ENCODE measurements around the gene TTPAL. TPM values are rescaled to one million over a fixed set of nuclear protein-coding genes. Genes with fewer than 3 reads are reported as not detected.

Gene TTPAL
- total RNA-seq, 2 experiments from 2014 or later, result 18.0 to 18.4 TPM

GRCh38 chr20:44479643-44480042 is 4.0 kb downstream of the TTPAL start:
- CTCF ChIA-PET, result interaction anchor here (1.1 to 1.5 kb wide), 2 partner anchors 129 to 261 kb away, joined by 3 read pairs; no protein-coding TSS in a partner anchor
- H3K27ac Mint-ChIP-seq, result no peak overlapping the region
- DNase-seq (no peak), ATAC-seq (no peak)
- H3K9me3 Mint-ChIP-seq (ENCODE audit: insufficient read depth), result no peaks in the 10 kb centered on the region
- H3K36me3 Mint-ChIP-seq (ENCODE audit: low read depth), result peaks cover 29% of the 10 kb centered on the region
- no peaks in the 10 kb centered on the region for H3K27me3 Mint-ChIP-seq (ENCODE audit: low read depth)
- H3K4me1 Mint-ChIP-seq (ENCODE audit: low read depth), result peaks cover 20% of the 10 kb centered on the region
- no peak overlapping the region for H3K4me3 Mint-ChIP-seq
- POLR2A ChIA-PET, result no interaction called here

- Mint-ChIP-seq H3K9me3 (ENCODE audit: insufficient read depth) (no peaks in the 10 kb centered on the region), H3K4me1 (ENCODE audit: low read depth) (peaks cover 16% of the 10 kb centered on the region), H3K27ac (no peak overlapping the region), H3K27me3 (ENCODE audit: low read depth) (no peaks in the 10 kb centered on the region), H3K4me3 (no peak overlapping the region), H3K36me3 (ENCODE audit: low read depth) (peaks cover 31% of the 10 kb centered on the region)
- ChIA-PET POLR2A (no interaction called here), CTCF (interaction anchor here (1.1 to 1.5 kb wide), 2 partner anchors 128 to 262 kb away, joined by 3 read pairs; no protein-coding TSS in a partner anchor)
- ATAC-seq (no peak), DNase-seq (no peak)
Observed at GRCh38 chr20:44480097-44480496, 4.4 kb downstream of the TTPAL start.

GRCh38 chr20:44481719-44482416 is 6.2 kb downstream of the TTPAL start:
- DNase-seq (no peak), ATAC-seq (no peak)
- Mint-ChIP-seq H3K27ac (peak overlapping the region; percentile 2), H3K4me3 (no peak overlapping the region), H3K36me3 (ENCODE audit: low read depth) (peaks cover 37% of the 10 kb centered on the region), H3K9me3 (ENCODE audit: insufficient read depth) (no peaks in the 10 kb centered on the region), H3K27me3 (ENCODE audit: low read depth) (no peaks in the 10 kb centered on the region), H3K4me1 (ENCODE audit: low read depth) (peaks cover 5% of the 10 kb centered on the region)
- CTCF ChIA-PET, result interaction anchor here (1.1 kb wide), 1 partner anchor 128 kb away, joined by 3 read pairs; no protein-coding TSS in a partner anchor
- POLR2A ChIA-PET, result interaction anchor here (0.7 kb wide), 1 partner anchor 140 kb away, joined by 3 read pairs; no protein-coding TSS in a partner anchor

DNA sequence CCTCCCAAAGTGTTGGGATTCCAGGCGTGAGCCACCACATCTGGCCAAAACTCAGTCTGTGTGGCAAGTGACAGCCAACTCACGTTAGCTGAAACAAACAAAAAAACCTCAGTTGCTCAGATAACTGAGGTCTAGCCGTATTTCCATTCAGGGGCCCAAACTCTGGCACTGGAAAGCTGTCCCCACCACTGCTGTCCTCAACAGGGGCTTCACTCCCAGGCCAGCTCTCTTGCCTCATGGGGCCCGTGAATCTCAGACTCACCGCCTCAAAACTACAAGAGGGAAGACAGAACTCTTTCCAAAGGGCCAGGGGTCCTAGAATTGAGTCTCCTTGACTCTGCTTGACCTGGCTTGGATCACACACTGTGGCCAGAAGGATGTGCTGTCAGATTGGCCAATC is 7.4 kb downstream of the TTPAL start:
- H3K27ac Mint-ChIP-seq, result no peak overlapping the region
- CTCF ChIA-PET, result no interaction called here
- H3K27me3 Mint-ChIP-seq (ENCODE audit: low read depth), result no peaks in the 10 kb centered on the region
- peaks cover 37% of the 10 kb centered on the region for H3K36me3 Mint-ChIP-seq (ENCODE audit: low read depth)
- no peak overlapping the region for H3K4me3 Mint-ChIP-seq
- ATAC-seq (no peak), DNase-seq (no peak)
- no peaks in the 10 kb centered on the region for H3K4me1 Mint-ChIP-seq (ENCODE audit: low read depth)
- H3K9me3 Mint-ChIP-seq (ENCODE audit: insufficient read depth), result no peaks in the 10 kb centered on the region
- POLR2A ChIA-PET, result interaction anchor here (0.7 to 1.0 kb wide), 3 partner anchors 12 to 31 kb away, joined by 3 read pairs; no protein-coding TSS in a partner anchor

GRCh38 chr20:44485078-44485829 is 9.6 kb downstream of the TTPAL start:
- no peaks in the 10 kb centered on the region for H3K27me3 Mint-ChIP-seq (ENCODE audit: low read depth)
- H3K36me3 Mint-ChIP-seq (ENCODE audit: low read depth), result peaks cover 52% of the 10 kb centered on the region
- H3K4me1 Mint-ChIP-seq (ENCODE audit: low read depth), result no peaks in the 10 kb centered on the region
- H3K27ac Mint-ChIP-seq, result peak overlapping the region; percentile 8
- ChIA-PET POLR2A (interaction anchor here (0.7 to 0.9 kb wide), 2 partner anchors 8 to 174 kb away, joined by 3 to 4 read pairs; partner anchors contain the start of gene FITM2), CTCF (interaction anchor here (1.5 kb wide), 1 partner anchor 9 kb away, joined by 3 read pairs; the partner anchor contains the start of gene TTPAL)
- DNase-seq, result no peak
- no peaks in the 10 kb centered on the region for H3K9me3 Mint-ChIP-seq (ENCODE audit: insufficient read depth)
- no peak for ATAC-seq
- H3K4me3 Mint-ChIP-seq, result no peak overlapping the region

DNA sequence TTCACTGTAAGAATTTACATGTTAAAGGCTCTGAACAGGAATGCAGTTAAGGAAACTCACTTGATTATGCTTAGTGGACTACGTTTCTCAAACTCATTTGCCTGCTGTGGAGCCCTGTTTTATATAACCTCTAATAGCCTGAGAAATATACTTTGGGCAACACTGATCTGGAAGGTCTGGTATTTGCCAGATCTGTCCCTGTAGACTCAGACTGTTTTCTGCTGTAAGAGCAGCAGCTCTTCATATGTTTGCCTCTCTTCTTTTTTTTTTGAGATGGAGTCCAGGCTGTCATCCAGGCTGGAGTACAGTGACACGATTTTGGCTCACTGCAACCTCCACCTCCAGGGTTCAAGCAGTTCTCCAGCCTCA is 10.1 kb downstream of the TTPAL start:
- ChIA-PET CTCF (interaction anchor here (1.5 kb wide), 1 partner anchor 10 kb away, joined by 3 read pairs; the partner anchor contains the start of gene TTPAL), POLR2A (interaction anchor here (0.9 kb wide), 1 partner anchor 8 kb away, joined by 4 read pairs; no protein-coding TSS in a partner anchor)
- Mint-ChIP-seq H3K4me3 (no peak overlapping the region), H3K36me3 (ENCODE audit: low read depth) (peaks cover 53% of the 10 kb centered on the region), H3K27ac (no peak overlapping the region), H3K27me3 (ENCODE audit: low read depth) (no peaks in the 10 kb centered on the region), H3K9me3 (ENCODE audit: insufficient read depth) (no peaks in the 10 kb centered on the region), H3K4me1 (ENCODE audit: low read depth) (no peaks in the 10 kb centered on the region)
- DNase-seq, result no peak
- no peak for ATAC-seq

DNA sequence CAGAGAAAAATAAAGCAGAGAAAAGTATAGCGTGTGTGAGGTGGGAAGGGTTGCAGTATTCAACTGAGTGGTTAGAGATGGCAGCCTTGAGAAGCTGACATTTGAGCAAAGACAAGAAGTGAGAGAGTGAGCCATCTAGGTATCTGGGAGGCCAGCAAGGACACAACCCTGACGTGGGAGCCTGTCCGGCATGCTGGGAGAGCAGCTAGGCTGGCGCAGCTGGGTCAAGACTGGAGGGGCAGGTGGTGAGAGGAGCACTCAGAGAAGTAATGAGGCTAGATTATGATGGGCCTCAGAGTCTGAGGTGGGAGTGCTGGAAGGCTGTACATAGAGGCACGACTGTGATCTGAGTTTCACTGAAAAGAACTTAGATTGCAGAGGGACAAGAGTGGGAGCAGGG is 12.9 kb downstream of the TTPAL start:
- ChIA-PET POLR2A (no interaction called here), CTCF (interaction anchor here (1.9 kb wide), 1 partner anchor 122 kb away, joined by 6 read pairs; no protein-coding TSS in a partner anchor)
- ATAC-seq (no peak), DNase-seq (no peak)
- H3K9me3 Mint-ChIP-seq (ENCODE audit: insufficient read depth), result no peaks in the 10 kb centered on the region
- peaks cover 53% of the 10 kb centered on the region for H3K36me3 Mint-ChIP-seq (ENCODE audit: low read depth)
- H3K4me3 Mint-ChIP-seq, result no peak overlapping the region
- H3K4me1 Mint-ChIP-seq (ENCODE audit: low read depth), result peaks cover 18% of the 10 kb centered on the region
- no peak overlapping the region for H3K27ac Mint-ChIP-seq
- H3K27me3 Mint-ChIP-seq (ENCODE audit: low read depth), result no peaks in the 10 kb centered on the region

DNA sequence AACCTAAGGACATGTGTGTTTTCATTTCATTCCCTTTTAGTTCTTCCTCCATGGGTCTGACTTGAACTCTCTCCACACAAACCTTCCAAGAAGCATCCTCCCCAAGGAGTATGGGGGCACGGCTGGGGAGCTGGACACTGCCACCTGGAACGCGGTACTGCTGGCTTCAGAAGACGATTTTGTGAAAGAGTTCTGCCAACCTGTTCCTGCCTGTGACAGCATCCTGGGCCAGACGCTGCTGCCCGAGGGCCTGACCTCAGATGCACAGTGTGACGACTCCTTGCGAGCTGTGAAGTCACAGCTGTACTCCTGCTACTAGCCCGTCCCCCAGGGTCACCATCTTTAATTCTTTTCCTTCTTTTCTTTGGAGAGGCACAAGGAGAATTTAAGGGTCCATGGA is 13.5 kb downstream of the TTPAL start:
- Mint-ChIP-seq H3K36me3 (ENCODE audit: low read depth) (peaks cover 51% of the 10 kb centered on the region), H3K27me3 (ENCODE audit: low read depth) (no peaks in the 10 kb centered on the region), H3K4me3 (no peak overlapping the region), H3K4me1 (ENCODE audit: low read depth) (peaks cover 18% of the 10 kb centered on the region), H3K9me3 (ENCODE audit: insufficient read depth) (no peaks in the 10 kb centered on the region), H3K27ac (no peak overlapping the region)
- ChIA-PET CTCF (no interaction called here), POLR2A (interaction anchor here (1.4 kb wide), 1 partner anchor 13 kb away, joined by 3 read pairs; the partner anchor contains the start of gene TTPAL)
- ATAC-seq (no peak), DNase-seq (no peak)

- ATAC-seq (no peak), DNase-seq (no peak)
- CTCF ChIA-PET, result interaction anchor here (1.5 kb wide), 1 partner anchor 31 kb away, joined by 3 read pairs; the partner anchor contains the start of gene SERINC3
- Mint-ChIP-seq H3K27me3 (ENCODE audit: low read depth) (no peaks in the 10 kb centered on the region), H3K4me3 (no peak overlapping the region), H3K4me1 (ENCODE audit: low read depth) (peaks cover 18% of the 10 kb centered on the region), H3K27ac (no peak overlapping the region), H3K9me3 (ENCODE audit: insufficient read depth) (no peaks in the 10 kb centered on the region), H3K36me3 (ENCODE audit: low read depth) (peaks cover 53% of the 10 kb centered on the region)
- POLR2A ChIA-PET, result interaction anchor here (1.4 kb wide), 1 partner anchor 14 kb away, joined by 3 read pairs; the partner anchor contains the start of gene TTPAL
Observed at GRCh38 chr20:44489931-44490330, 14.3 kb downstream of the TTPAL start.

- ATAC-seq (no peak), DNase-seq (no peak)
- Mint-ChIP-seq H3K4me3 (no peak overlapping the region), H3K36me3 (ENCODE audit: low read depth) (peaks cover 59% of the 10 kb centered on the region), H3K9me3 (ENCODE audit: insufficient read depth) (no peaks in the 10 kb centered on the region), H3K4me1 (ENCODE audit: low read depth) (peaks cover 22% of the 10 kb centered on the region), H3K27ac (peak overlapping the region; percentile 80), H3K27me3 (ENCODE audit: low read depth) (no peaks in the 10 kb centered on the region)
- ChIA-PET POLR2A (interaction anchor here (0.6 to 1.3 kb wide), 3 partner anchors 16 to 740 kb away, joined by 3 read pairs; no protein-coding TSS in a partner anchor), CTCF (interaction anchor here (0.9 to 1.5 kb wide), 2 partner anchors 30 kb away, joined by 3 read pairs; partner anchors contain the start of gene SERINC3)
Observed at GRCh38 chr20:44491635-44492395, 16.1 kb downstream of the TTPAL start.

DNA sequence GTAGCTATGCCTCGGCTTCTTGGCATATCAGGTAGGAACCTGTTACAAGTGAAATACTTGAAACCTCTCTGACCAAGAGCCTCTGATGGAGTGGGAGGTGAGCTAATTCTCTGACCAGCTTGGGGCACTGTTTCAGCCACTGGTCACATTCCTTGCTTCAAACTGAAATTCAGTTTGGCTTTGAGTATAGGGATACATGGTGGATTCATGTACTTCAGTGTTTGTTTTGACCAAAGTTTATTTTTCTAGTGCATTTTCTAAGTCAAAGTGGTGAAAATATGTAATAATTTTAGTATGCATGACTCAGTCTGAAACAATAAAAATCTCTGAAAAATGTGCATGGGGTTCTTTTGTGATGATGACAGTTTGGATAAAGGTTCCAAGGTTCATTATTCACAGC is 18.6 kb downstream of the TTPAL start:
- ChIA-PET CTCF (interaction anchor here (1.3 kb wide), 1 partner anchor 116 kb away, joined by 3 read pairs; no protein-coding TSS in a partner anchor), POLR2A (no interaction called here)
- H3K4me1 Mint-ChIP-seq (ENCODE audit: low read depth), result peaks cover 23% of the 10 kb centered on the region
- DNase-seq (no peak), ATAC-seq (no peak)
- no peaks in the 10 kb centered on the region for H3K9me3 Mint-ChIP-seq (ENCODE audit: insufficient read depth)
- no peak overlapping the region for H3K4me3 Mint-ChIP-seq
- peaks cover 71% of the 10 kb centered on the region for H3K36me3 Mint-ChIP-seq (ENCODE audit: low read depth)
- no peaks in the 10 kb centered on the region for H3K27me3 Mint-ChIP-seq (ENCODE audit: low read depth)
- H3K27ac Mint-ChIP-seq, result no peak overlapping the region

Measured in activated CD8-positive, alpha-beta T cell treated with anti-CD3 and anti-CD28 coated beads, Interleukin-2, amount 10 ng/mL, durations not matched to agents 7 days and 5 days (primary cell).